Colonic mucosa (tissue), 4 donors: ENCODE measurements around the gene NOTUM. TPM values are rescaled to one million over a fixed set of nuclear protein-coding genes. Genes with fewer than 3 reads are reported as not detected.

ENCODE experiments used
- DNase-seq: peaks from one replicate; pipeline ENCODE4 v3.0.0-alpha.2; 2020
- H3K27ac ChIP-seq: fragments of 200-600 bp; one replicate; pipeline ENCODE4 v1.8.0; 2021
- H3K27me3 ChIP-seq: fragments of 200-600 bp; one replicate; pipeline ENCODE4 v1.8.0; 2021
- H3K36me3 ChIP-seq: fragments of 200-600 bp; one replicate; pipeline ENCODE4 v1.8.0; 2021
- H3K4me1 ChIP-seq: fragments of 200-600 bp; one replicate; pipeline ENCODE4 v1.8.0; 2021; ENCODE audit warnings: mild to moderate bottlenecking
- H3K4me3 ChIP-seq: fragments of 200-600 bp; one replicate; pipeline ENCODE4 v1.8.0; 2021
- H3K9ac ChIP-seq, 2 donors: one replicate each; pipeline ENCODE4 v1.7.0; 2013; ENCODE audit warnings: control low read depth in 2 of 2, low read depth in 2 of 2, low read length in 2 of 2
- H3K9me3 ChIP-seq: fragments of 200-600 bp; one replicate; pipeline ENCODE4 v1.8.0; 2021
- CTCF ChIP-seq: fragments of 200-600 bp; IDR thresholded peaks from one replicate; pipeline ENCODE4 v1.8.0; 2022; ENCODE audit warnings: antibody characterized with exemption, mild to moderate bottlenecking
- intact Hi-C: fragments of 100-400 bp; cut with DNase I; formaldehyde crosslinking; loops from one replicate; pipeline ENCODE4 v1.14.1; 2022
- total RNA-seq, 2 donors: library from RNA; stranded (reverse); fragmentation: NEBNext Ultra II Directional in 1 of 2; extraction: Animal tissue kit (Norgen Biotek cat#: 25700) in 1 of 2; gene quantifications; one replicate each; pipeline ENCODE4 v1.2.1, GENCODE V29; 2021
- donor health status: healthy.
- donor health status: DM: no; HTN: no; CAD: no.
- donor health status: DM: no; HTN: no; CAD: no.

Gene NOTUM
- total RNA-seq, 2 donors from 2014 or later: 0.57 TPM; not detected in 1

GRCh38 chr17:82003411-82004381 is 42.7 kb upstream of the NOTUM start:
- no peak overlapping the region for H3K9ac ChIP-seq
- H3K4me1 ChIP-seq: no peaks in the 10 kb centered on the region
- no peak for DNase-seq
- no peak overlapping the region for H3K4me3 ChIP-seq
- H3K36me3 ChIP-seq: no peaks in the 10 kb centered on the region
- intact Hi-C loops: no loop called here
- H3K27me3 ChIP-seq: no peaks in the 10 kb centered on the region
- no peak overlapping the region for H3K27ac ChIP-seq
- H3K9me3 ChIP-seq: no peaks in the 10 kb centered on the region
- no peak for TF ChIP-seq CTCF

GRCh38 chr17:82001571-82002056 is 40.6 kb upstream of the NOTUM start:
- no peaks in the 10 kb centered on the region for H3K9me3 ChIP-seq
- no peak overlapping the region for H3K9ac ChIP-seq
- TF ChIP-seq CTCF: no peak
- intact Hi-C loops: no loop called here
- H3K36me3 ChIP-seq: no peaks in the 10 kb centered on the region
- no peak overlapping the region for H3K4me3 ChIP-seq
- H3K27me3 ChIP-seq: no peaks in the 10 kb centered on the region
- DNase-seq: no peak
- no peak overlapping the region for H3K27ac ChIP-seq
- H3K4me1 ChIP-seq: no peaks in the 10 kb centered on the region

- H3K4me3 ChIP-seq: no peak overlapping the region
- no peak for DNase-seq
These were observed 40.0 kb upstream of the NOTUM start for GRCh38 chr17:82000803-82001570.

GRCh38 chr17:81999976-82000802 is 39.2 kb upstream of the NOTUM start:
- DNase-seq: no peak
- Histone ChIP-seq H3K27ac (no peak overlapping the region), H3K9me3 (no peaks in the 10 kb centered on the region), H3K4me1 (no peaks in the 10 kb centered on the region), H3K4me3 (no peak overlapping the region), H3K27me3 (no peaks in the 10 kb centered on the region), H3K36me3 (no peaks in the 10 kb centered on the region), H3K9ac (no peak overlapping the region)
- no peak for TF ChIP-seq CTCF
- intact Hi-C loops: no loop called here

More at GRCh38 chr17:82000803-82001570, 40.0 kb upstream of the NOTUM start:
- Histone ChIP-seq H3K9me3 (no peaks in the 10 kb centered on the region), H3K9ac (no peak overlapping the region), H3K4me1 (no peaks in the 10 kb centered on the region), H3K27me3 (no peaks in the 10 kb centered on the region), H3K27ac (no peak overlapping the region), H3K36me3 (no peaks in the 10 kb centered on the region)
- intact Hi-C loops: no loop called here
- TF ChIP-seq CTCF: no peak

- H3K36me3 ChIP-seq: no peaks in the 10 kb centered on the region
These were observed 38.6 kb upstream of the NOTUM start for GRCh38 chr17:81999587-81999975.

More at GRCh38 chr17:81999587-81999975, 38.6 kb upstream of the NOTUM start:
- DNase-seq: no peak
- Histone ChIP-seq H3K4me3 (no peak overlapping the region), H3K4me1 (no peaks in the 10 kb centered on the region), H3K27ac (no peak overlapping the region), H3K9ac (no peak overlapping the region), H3K27me3 (no peaks in the 10 kb centered on the region), H3K9me3 (no peaks in the 10 kb centered on the region)
- no peak for TF ChIP-seq CTCF
- intact Hi-C loops: no loop called here
